GM21786 (cell line): ENCODE data around the gene TREML4.
"Not testable (repeated sequence)": the region's sequence is repeated elsewhere in the genome, so short reads cannot be mapped to it uniquely, and the experiment has no call there.

ENCODE experiments used
- ATAC-seq: cut with Tn5 transposase; IDR thresholded peaks from one replicate; pipeline ENCODE4 v1.9.1; 2021; ENCODE audit not compliant: unreplicated experiment

The TREML4 gene

DNA sequence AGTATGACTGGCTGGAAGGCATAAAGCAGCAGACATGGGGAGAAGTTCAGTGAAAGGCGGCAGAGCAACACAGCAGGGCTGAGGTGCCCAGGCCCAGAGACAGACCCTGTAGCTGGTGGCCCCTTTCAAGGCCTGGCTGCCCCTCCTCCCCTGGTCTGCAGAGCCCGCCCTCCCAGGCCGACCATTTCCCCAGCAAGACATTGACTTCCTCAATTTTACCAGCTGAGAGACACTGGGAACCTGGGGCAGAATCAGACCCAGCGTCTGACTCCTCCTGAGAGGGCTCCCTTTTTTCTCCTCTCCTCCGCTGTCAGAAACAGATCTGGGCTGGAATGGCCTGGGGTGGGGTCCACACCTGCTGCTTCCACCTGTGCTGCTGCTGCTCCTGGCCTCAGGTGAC, at the start of gene TREML4:
Gene TREML4, plus strand, starts transcription at position 254 of the 400 bp plus-strand sequence. Its CDS starts 79 bp downstream, at position 333.
- no peak for ATAC-seq

DNA sequence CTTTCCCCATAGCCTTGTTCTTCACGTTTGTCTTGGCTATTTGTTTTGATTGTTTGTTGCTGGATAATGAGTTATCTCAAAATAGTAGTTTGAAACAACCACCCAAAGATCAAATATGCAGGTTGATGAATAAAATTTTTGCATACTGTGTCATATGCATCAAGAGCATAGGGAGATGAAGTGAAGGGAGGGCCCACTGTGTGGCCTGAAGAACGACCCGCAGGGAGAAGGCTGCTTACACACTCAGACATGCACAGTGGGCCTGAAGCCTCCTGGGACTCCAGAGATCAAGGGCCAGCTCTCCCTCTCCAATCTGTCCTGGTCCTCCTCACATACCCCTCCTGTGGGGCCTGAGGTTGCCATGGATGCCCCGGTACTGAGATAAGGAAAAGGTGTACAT, 49.0 kb upstream of the TREML4 start:
- no peak for ATAC-seq

DNA sequence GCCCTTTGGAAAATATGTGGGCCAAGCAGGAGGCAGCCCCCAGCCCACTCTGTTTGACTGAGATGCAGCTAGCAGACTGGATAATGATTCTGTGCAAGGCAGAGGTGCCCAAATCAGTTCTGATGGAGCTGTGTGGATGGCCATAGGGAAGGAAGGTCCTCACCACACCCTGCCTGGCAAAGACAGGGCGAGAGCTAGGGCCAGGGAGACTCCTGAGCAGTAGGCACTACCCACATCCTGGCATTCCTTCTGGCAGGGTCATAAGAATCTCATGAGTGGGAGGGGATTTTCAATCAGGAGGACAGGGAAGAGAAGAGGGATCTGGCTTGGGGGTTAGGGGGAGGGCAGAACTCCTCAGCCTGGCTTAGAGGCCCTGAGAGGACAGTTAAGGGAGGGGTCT, 46.6 kb upstream of the TREML4 start:
- ATAC-seq: no peak

DNA sequence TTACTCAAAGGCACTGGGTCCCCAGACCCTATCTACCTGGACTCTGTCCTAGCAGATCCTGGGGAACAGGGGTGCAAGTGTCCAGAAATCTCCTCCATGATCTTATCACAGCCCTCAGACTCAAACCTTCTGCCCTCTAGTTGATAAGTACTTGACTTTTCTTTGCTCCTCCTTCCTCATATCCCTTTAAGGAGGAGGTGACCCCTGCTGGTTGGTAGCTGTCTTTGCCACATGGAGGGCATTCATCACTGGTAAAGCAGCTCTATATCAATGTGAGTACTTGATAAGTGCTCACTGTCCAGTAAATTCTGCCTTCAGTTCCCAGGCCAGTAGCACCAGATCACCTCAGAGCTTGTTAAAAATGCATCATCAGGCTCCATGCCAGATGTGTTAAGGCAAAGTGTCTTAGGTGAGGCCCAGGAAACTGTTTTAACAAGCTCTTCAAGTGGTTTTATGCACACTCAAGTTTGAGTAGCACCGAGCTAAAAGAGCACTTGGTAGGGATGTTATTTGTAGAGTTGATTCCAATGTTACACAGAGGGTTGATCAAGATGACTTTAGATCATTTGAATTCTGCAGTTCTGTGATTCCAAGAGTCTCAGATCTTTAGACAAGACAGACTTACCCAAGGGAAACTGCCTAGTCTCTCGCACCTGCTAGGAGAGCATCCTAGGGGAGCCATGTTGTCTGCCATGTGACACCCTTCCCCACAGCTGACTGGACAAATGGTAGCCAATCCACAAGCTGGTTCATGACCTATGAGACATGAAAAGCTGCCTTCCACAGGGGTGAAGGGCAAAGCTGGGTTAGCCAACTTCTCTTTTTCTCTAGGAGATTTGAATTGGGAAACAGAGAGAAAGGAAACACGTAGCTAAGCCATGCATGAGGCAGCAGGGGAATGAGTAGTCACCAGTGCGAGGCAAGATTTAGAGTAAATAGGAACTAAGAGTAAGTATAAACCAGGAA, 45.8 kb upstream of the TREML4 start:
- ATAC-seq: no peak

GRCh38 chr6:41184761-41185160, 43.4 kb upstream of the TREML4 start:
- ATAC-seq: no peak

DNA sequence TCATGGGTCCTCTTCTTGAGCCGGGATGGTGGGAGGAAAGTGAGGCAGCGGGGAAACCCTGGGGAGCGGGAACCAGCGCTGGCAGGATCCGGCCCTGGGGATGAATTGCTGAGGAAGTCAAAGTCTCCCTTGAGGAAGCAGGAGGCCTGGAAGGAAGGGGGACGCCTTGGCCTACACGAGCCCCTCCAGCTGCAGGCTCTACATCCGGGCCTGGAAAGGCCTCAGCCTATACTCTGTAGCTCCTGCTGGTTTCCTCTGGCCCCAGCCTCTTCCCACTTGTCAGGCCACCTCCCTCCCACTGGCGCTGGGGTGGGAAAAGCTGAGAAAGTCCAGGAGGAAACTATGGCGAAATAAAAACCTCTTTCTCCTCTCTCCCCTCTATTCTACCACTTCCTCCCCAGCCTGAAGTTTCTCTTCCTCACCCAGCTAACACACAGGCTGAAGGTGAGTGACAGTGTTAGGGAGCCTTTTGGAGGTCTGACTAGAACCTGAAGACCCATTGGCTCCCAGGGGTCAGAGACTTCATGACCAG, 42.1 kb upstream of the TREML4 start:
- no peak for ATAC-seq

GRCh38 chr6:41187924-41188886, 39.9 kb upstream of the TREML4 start:
- no peak for ATAC-seq

DNA sequence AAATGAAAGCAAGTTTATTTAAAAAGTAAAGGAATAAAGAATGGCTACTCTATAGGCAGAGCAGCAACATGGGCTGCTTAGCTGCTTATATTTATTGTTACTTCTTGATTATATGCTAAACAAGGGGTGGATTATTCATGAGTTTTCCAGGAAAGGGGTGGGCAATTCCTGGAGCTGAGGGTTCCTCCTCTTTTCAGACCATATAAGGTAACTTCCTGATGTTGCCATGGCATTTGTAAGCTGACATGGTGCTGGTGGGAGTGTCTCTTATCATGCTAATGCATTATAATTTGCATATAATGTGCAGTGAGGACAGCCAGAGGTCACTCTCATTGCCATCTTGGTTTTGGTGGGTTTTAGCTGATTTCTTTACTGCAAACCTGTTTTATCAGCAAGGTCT, 39.1 kb upstream of the TREML4 start:
- ATAC-seq: not testable (repeated sequence)

GRCh38 chr6:41189967-41190366, 38.2 kb upstream of the TREML4 start:
- ATAC-seq: no peak

DNA sequence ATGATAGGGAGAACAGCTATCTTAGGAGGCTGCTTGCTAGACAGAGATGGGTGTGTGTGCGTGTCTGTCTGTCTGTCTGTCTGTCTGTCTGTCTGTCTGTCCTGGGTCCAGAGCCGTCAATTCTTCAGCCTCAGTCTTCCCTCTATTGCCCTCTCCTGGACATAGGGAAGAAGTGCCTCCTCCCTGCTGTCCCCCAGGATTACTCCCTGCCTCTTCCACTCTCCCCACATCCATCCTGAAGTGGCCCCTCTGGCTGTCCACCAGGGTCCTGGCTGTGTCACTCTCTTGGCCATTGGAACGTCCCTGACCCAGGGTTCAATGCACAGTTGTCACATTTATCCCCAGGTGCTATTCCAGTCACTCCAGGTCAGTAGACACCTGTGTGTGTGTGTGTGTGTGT, 37.4 kb upstream of the TREML4 start:
- no peak for ATAC-seq

DNA sequence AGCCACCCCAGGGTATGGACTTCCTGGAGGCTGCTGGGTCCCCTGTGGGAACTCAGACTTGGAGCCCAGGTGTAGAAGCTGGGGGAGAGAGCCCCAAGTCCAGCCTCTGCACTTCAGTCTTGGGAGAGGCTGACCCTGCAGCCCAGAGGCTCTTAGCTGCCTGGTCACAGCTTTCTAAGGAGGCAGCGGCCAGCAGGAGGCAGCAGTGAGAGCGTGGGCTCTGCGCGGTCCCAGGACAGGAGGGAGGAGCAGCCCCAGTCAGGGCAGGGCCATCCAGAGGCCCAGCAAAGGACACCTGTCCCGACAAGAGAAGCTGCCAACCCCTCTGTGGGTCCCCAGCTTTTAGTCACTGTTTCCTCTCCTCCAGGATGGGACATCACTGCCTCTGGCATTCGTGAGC, 36.6 kb upstream of the TREML4 start:
- no peak for ATAC-seq

DNA sequence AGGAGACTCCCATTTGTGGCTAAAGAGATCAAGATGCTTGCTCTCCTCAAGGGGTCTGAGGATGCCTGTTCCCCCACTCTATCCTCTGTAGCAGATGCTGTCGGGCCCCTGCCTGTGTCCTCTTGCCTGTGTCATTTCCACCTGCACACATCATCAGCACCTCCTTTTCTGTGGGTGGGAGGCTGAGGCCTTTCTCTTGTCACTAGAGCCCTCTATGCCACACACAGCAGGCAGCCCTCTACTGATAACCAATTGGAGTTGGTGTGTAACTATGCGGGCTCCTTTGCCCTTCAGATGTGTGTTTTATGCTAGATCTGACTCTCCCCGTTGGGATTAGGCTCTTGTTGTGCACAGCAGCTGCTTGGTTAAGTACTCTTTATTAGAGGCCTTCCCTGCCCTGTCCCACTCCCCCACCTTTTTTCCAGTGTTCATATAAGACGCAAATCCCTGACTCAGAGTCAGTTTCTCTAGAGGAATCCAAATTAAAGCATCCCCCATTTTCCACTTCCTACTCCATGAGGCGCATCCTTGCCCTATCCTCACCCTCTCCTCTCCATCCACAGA, 34.9 kb upstream of the TREML4 start:
- no peak for ATAC-seq

DNA sequence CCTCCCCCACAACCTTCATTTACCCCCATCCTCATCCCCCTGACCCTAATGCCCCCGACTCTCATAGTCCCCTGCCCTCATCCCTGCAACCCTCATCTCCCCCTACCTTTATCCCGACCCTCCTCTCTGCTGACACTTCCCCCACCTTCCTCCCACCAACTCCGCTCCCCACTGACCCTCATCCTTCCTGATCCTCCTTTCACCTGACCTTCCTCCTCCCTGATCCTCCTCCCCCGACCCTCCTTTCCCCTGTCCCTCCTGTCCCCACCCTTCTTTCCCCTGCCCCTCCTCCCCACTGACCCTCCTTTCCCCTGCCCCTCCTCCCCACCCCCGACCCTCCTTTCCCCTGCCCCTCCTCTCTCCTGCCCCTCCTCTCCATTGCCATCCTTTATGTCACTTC, 34.3 kb upstream of the TREML4 start:
- ATAC-seq: no peak

DNA sequence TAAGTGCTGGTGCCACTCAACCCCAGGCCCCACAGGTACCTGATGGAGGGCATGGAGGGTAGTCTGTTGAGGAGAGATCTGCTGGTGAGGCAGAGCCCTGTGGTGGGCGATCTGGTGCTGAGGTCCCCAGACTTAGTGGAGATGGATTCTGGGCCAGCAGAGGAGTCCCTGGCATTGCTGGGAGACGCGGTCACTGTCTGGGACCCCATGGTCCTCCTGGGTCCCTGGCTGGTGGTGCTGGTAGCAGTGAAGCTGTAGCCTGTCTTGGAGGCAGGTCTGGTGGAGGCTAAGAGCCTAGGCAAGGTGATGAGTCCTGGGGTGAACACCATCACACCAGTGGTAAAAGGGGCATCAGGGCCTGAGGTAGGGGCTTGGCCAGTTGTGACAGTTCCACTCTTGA, 33.8 kb upstream of the TREML4 start:
- no peak for ATAC-seq

- ATAC-seq: no peak
These were observed 30.9 kb upstream of the TREML4 start for GRCh38 chr6:41197234-41197633.

GRCh38 chr6:41199552-41200246, 28.4 kb upstream of the TREML4 start:
- peak; percentile 60 for ATAC-seq

- peak; percentile 20 for ATAC-seq
These were observed 27.8 kb upstream of the TREML4 start for GRCh38 chr6:41200296-41200900.

DNA sequence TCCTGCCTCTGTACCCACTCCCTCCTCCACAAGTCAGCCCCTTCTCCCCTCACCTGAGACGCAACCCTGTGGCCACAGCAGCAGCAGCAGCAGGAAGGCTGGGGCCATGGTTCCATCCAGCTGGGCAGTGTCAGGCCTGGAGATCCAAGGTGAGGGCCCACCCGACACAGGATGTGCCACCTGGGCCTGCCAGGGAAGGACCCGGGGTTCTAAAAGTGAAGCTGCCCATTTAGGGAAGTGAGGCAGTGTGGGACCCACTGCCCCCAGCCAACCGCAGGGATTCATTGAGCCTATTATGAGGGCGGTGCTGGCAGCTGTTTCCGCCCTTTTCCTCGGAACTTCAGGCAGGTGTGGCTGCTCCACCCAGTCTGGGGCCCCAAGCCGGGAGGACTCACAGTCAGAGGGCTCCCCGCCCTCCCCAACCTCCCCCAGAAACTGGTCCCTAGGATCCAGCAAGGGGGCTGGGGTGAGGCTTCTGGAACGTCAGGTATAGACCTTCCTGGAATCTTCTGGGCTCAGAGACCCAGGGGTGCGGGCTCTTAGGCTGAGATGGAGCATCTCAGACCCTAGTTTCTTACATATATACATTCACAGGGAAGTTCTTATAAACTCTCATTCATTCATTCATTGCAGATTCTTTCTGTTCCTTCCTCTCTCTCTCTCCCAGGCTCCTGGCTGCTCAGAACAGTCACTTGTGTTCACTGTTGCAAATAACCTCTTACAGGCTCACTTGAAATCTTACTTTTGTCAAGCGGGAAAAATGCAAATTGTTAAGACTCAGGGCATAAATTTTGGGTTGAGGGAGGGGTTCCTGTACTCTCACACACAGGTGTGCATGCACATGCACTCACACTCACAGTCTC, 27.0 kb upstream of the TREML4 start, which contains the start of gene TREML2:
Gene TREML2, minus strand, starts transcription at position 249 of the 863 bp plus-strand sequence. Its CDS starts 141 bp downstream, at position 108.
- ATAC-seq: peak; percentile 43

DNA sequence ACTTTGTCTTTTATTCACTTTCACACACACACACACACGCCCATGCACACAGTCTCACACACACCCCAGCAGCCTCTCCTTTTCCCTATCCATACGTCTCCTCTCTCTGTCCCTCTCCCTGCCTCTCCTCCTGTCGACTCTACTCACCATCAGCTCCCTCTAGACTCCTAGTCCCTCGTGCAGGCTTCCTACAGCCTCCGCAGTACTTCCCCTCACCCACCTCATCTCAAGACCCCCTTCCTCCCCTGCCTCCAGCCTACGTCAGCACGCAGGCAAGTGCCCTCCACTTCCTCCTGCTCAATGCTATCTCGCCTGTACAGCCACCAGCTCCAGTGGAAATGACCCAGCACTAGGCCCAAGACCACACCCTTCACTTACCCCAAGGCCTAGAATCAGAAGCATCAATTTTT, 26.4 kb upstream of the TREML4 start:
- ATAC-seq: no peak
